ENCODE measurements around the gene ADAMTS18.
"Not testable (repeated sequence)": the region's sequence is repeated elsewhere in the genome, so short reads cannot be mapped to it uniquely, and the experiment has no call there.

The ADAMTS18 gene

DNA sequence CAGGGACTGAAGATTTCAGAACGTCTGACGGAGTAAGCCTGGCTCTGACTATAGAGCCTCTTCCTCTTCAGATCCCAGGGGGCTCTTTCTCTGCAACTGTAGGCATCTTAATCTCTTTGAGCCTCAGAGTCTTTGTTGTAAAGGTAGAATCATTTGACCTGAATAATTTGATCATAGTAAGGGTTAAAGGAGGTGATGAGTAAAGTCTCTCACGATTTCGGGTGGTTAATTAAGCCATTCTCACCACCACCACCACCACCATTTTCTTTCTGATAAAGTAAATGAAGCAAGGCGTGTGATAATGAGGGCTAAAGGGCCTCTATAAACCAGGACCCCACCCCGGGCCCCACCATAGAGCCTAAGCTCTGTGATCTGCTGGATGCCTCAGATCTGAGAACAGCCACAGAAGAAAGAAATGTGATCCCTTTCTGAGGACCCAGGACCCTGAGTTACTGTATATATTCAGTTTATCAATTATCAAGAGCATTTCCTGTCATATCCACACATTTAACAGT lies 33.0 kb upstream of the ADAMTS18 start:
- Histone ChIP-seq H3K36me3 (ENCODE audit: insufficient read depth, low read length) (no peaks in the 10 kb centered on the region), H3K9me3 (ENCODE audit: insufficient read depth, low read depth, low read length) (no peaks in the 10 kb centered on the region), H3F3A (ENCODE audit: low read depth) (no peaks in the 10 kb centered on the region), H4K20me1 (ENCODE audit: insufficient read depth, low read length, poor library complexity, severe bottlenecking) (no peaks in the 10 kb centered on the region), H3K79me2 (ENCODE audit: insufficient read depth, low read length) (no peaks in the 10 kb centered on the region), H3K9ac (ENCODE audit: low read depth, low read length, poor library complexity, severe bottlenecking) (no peak overlapping the region), H3K4me2 (ENCODE audit: low read depth, low read length, poor library complexity, severe bottlenecking) (no peak overlapping the region), H3K27me3 (ENCODE audit: insufficient read depth, low read length, poor library complexity, severe bottlenecking) (no peaks in the 10 kb centered on the region), H3K9me2 (replicated peaks; ENCODE audit: low read depth, low read length) (no peaks in the 10 kb centered on the region), H3K4me3 (ENCODE audit: low read length, poor library complexity, severe bottlenecking) (no peak overlapping the region), H3K4me1 (ENCODE audit: insufficient read depth, low read length, poor library complexity, severe bottlenecking) (no peaks in the 10 kb centered on the region), H2AFZ (ENCODE audit: low read length) (no peak overlapping the region)
- TF ChIP-seq, protein P1, sequence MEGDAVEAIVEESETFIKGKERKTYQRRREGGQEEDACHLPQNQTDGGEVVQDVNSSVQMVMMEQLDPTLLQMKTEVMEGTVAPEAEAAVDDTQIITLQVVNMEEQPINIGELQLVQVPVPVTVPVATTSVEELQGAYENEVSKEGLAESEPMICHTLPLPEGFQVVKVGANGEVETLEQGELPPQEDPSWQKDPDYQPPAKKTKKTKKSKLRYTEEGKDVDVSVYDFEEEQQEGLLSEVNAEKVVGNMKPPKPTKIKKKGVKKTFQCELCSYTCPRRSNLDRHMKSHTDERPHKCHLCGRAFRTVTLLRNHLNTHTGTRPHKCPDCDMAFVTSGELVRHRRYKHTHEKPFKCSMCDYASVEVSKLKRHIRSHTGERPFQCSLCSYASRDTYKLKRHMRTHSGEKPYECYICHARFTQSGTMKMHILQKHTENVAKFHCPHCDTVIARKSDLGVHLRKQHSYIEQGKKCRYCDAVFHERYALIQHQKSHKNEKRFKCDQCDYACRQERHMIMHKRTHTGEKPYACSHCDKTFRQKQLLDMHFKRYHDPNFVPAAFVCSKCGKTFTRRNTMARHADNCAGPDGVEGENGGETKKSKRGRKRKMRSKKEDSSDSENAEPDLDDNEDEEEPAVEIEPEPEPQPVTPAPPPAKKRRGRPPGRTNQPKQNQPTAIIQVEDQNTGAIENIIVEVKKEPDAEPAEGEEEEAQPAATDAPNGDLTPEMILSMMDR (conservative IDR thresholded peaks at IDR 0.05; ENCODE audit: low read length), result no peak
- TF ChIP-seq EZH2phosphoT487 (IDR thresholded peaks at IDR 0.05; ENCODE audit: borderline replicate concordance), result no peak

DNA sequence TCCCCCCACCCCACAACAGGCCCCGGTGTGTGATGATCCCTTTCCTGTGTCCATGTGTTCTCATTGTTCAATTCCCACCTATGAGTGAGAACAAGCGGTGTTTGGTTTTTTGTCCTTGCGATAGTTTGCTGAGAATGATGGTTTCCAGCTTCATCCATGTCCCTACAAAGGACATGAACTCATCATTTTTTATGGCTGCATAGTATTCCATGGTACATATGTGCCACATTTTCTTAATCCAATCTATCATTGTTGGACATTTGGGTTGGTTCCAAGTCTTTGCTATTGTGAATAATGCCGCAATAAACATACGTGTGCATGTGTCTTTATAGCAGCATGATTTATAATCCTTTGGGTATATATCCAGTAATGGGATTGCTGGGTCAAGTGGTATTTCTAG lies 28.8 kb upstream of the ADAMTS18 start:
- not testable (repeated sequence) for H3K9ac ChIP-seq (ENCODE audit: low read depth, low read length, poor library complexity, severe bottlenecking); H3K9me3 ChIP-seq (ENCODE audit: insufficient read depth, low read depth, low read length); H4K20me1 ChIP-seq (ENCODE audit: insufficient read depth, low read length, poor library complexity, severe bottlenecking); H3K4me3 ChIP-seq (ENCODE audit: low read length, poor library complexity, severe bottlenecking); H3K36me3 ChIP-seq (ENCODE audit: insufficient read depth, low read length); H2AFZ ChIP-seq (ENCODE audit: low read length); H3K79me2 ChIP-seq (ENCODE audit: insufficient read depth, low read length); H3K27me3 ChIP-seq (ENCODE audit: insufficient read depth, low read length, poor library complexity, severe bottlenecking); H3F3A ChIP-seq (ENCODE audit: low read depth); H3K4me1 ChIP-seq (ENCODE audit: insufficient read depth, low read length, poor library complexity, severe bottlenecking); H3K4me2 ChIP-seq (ENCODE audit: low read depth, low read length, poor library complexity, severe bottlenecking); H3K9me2 ChIP-seq (replicated peaks; ENCODE audit: low read depth, low read length)

DNA sequence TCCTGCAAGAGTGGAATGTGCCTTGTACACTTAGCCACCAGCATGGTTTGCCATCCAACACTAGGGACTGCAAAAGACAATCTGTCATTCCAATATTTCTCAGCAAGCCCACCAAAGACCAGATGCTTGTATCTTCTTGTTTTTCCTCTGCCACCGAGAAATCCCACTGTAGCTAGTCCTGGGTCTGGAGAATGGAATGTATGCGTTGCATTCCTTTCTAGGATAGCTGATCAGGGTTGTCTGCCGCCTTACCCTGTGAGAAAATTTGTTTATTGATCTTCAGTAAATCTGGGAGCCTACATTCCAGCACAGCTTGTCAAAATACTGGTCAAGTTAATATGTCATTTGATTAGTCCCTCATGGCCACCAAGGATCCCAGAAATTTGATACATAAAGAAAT lies 28.1 kb upstream of the ADAMTS18 start:
- H3K27me3 ChIP-seq (ENCODE audit: insufficient read depth, low read length, poor library complexity, severe bottlenecking), result no peaks in the 10 kb centered on the region
- H3K79me2 ChIP-seq (ENCODE audit: insufficient read depth, low read length), result no peaks in the 10 kb centered on the region
- no peak overlapping the region for H2AFZ ChIP-seq (ENCODE audit: low read length)
- no peaks in the 10 kb centered on the region for H3K9me3 ChIP-seq (ENCODE audit: insufficient read depth, low read depth, low read length)
- H4K20me1 ChIP-seq (ENCODE audit: insufficient read depth, low read length, poor library complexity, severe bottlenecking), result no peaks in the 10 kb centered on the region
- H3K4me2 ChIP-seq (ENCODE audit: low read depth, low read length, poor library complexity, severe bottlenecking), result no peak overlapping the region
- H3K36me3 ChIP-seq (ENCODE audit: insufficient read depth, low read length), result no peaks in the 10 kb centered on the region
- H3K9ac ChIP-seq (ENCODE audit: low read depth, low read length, poor library complexity, severe bottlenecking), result no peak overlapping the region
- TF ChIP-seq, protein P1 (conservative IDR thresholded peaks at IDR 0.05; ENCODE audit: low read length), result no peak
- TF ChIP-seq EZH2phosphoT487 (IDR thresholded peaks at IDR 0.05; ENCODE audit: borderline replicate concordance), result no peak
- H3K4me1 ChIP-seq (ENCODE audit: insufficient read depth, low read length, poor library complexity, severe bottlenecking), result no peaks in the 10 kb centered on the region
- H3K9me2 ChIP-seq (replicated peaks; ENCODE audit: low read depth, low read length), result no peaks in the 10 kb centered on the region
- no peaks in the 10 kb centered on the region for H3F3A ChIP-seq (ENCODE audit: low read depth)
- H3K4me3 ChIP-seq (ENCODE audit: low read length, poor library complexity, severe bottlenecking), result no peak overlapping the region

- Histone ChIP-seq H2AFZ (ENCODE audit: low read length) (no peak overlapping the region), H4K20me1 (ENCODE audit: insufficient read depth, low read length, poor library complexity, severe bottlenecking) (no peaks in the 10 kb centered on the region), H3K4me1 (ENCODE audit: insufficient read depth, low read length, poor library complexity, severe bottlenecking) (no peaks in the 10 kb centered on the region), H3K27me3 (ENCODE audit: insufficient read depth, low read length, poor library complexity, severe bottlenecking) (no peaks in the 10 kb centered on the region), H3F3A (ENCODE audit: low read depth) (no peaks in the 10 kb centered on the region), H3K9me2 (replicated peaks; ENCODE audit: low read depth, low read length) (no peaks in the 10 kb centered on the region), H3K4me2 (ENCODE audit: low read depth, low read length, poor library complexity, severe bottlenecking) (no peak overlapping the region), H3K9me3 (ENCODE audit: insufficient read depth, low read depth, low read length) (no peaks in the 10 kb centered on the region), H3K79me2 (ENCODE audit: insufficient read depth, low read length) (no peaks in the 10 kb centered on the region), H3K4me3 (ENCODE audit: low read length, poor library complexity, severe bottlenecking) (no peak overlapping the region), H3K36me3 (ENCODE audit: insufficient read depth, low read length) (no peaks in the 10 kb centered on the region), H3K9ac (ENCODE audit: low read depth, low read length, poor library complexity, severe bottlenecking) (no peak overlapping the region)
- TF ChIP-seq, protein P1 (conservative IDR thresholded peaks at IDR 0.05; ENCODE audit: low read length), result no peak
- no peak for TF ChIP-seq EZH2phosphoT487 (IDR thresholded peaks at IDR 0.05; ENCODE audit: borderline replicate concordance)
Measured at GRCh38 chr16:77459534-77460254, 24.9 kb upstream of the ADAMTS18 start.
